ENCODE results near the gene PLA2G6. TPM values are rescaled to one million over a fixed set of nuclear protein-coding genes. Genes with fewer than 3 reads are reported as not detected.

The PLA2G6 gene
- total and polyA plus RNA-seq, 12 donors = 6.0 to 35.1 (median 13.5) TPM

DNA sequence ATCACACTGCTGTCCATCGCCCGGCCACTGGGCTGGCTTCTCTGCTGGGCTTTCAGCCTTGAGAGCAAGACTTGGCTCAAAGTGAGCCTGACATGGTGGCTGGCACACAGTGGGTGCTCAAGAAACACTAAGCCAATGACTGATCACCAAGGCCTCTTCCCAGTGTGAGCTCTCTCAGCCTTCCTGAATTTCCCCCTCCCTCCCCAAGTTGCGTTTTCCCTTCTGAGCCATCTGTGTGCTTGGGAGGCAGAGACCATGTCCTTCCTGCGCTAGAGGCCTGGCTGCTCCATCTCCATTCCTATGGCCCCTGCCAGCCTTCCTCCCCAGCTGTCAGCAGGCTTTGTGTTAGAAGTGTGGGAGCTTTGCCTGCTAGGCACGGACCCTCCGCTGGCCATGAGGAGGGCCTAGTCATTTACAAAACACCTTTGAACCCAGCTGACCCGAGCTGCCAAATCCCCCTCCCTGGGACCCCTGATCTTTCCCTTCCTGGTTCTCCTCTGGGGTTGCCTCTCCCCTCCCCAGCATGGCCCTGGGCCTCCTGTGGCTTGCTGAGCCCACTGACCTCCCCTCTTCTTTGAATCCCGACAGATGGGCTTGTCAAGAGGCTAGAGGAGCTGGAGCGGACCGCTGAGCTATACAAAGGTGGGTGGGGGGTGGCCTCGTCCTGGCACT is 111.2 kb downstream of the PLA2G6 start:
- Histone ChIP-seq H3K36me3 (peaks cover 0 to 95% (median 18%) of the 10 kb centered on the region in 9 donors), H3K27me3 (no peaks in the 10 kb centered on the region), H3K27ac (peak overlapping the region; percentile 64 to 93 (median 84)), H3K9me3 (no peaks in the 10 kb centered on the region), H3K4me3 (no peak overlapping the region), H3K4me1 (peaks cover 14 to 47% (median 37%) of the 10 kb centered on the region in 9 donors)
- DNase-seq (no peak), ATAC-seq (no peak)
- WGBS, 2 donors = 68 to 77% methylated on average over 11 of the region's 11 CpGs
- TF ChIP-seq, protein P1, sequence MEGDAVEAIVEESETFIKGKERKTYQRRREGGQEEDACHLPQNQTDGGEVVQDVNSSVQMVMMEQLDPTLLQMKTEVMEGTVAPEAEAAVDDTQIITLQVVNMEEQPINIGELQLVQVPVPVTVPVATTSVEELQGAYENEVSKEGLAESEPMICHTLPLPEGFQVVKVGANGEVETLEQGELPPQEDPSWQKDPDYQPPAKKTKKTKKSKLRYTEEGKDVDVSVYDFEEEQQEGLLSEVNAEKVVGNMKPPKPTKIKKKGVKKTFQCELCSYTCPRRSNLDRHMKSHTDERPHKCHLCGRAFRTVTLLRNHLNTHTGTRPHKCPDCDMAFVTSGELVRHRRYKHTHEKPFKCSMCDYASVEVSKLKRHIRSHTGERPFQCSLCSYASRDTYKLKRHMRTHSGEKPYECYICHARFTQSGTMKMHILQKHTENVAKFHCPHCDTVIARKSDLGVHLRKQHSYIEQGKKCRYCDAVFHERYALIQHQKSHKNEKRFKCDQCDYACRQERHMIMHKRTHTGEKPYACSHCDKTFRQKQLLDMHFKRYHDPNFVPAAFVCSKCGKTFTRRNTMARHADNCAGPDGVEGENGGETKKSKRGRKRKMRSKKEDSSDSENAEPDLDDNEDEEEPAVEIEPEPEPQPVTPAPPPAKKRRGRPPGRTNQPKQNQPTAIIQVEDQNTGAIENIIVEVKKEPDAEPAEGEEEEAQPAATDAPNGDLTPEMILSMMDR (IDR thresholded peaks at IDR 0.05) = no peak
- intact Hi-C loops (cut with DNase I) = no loop called here

DNA sequence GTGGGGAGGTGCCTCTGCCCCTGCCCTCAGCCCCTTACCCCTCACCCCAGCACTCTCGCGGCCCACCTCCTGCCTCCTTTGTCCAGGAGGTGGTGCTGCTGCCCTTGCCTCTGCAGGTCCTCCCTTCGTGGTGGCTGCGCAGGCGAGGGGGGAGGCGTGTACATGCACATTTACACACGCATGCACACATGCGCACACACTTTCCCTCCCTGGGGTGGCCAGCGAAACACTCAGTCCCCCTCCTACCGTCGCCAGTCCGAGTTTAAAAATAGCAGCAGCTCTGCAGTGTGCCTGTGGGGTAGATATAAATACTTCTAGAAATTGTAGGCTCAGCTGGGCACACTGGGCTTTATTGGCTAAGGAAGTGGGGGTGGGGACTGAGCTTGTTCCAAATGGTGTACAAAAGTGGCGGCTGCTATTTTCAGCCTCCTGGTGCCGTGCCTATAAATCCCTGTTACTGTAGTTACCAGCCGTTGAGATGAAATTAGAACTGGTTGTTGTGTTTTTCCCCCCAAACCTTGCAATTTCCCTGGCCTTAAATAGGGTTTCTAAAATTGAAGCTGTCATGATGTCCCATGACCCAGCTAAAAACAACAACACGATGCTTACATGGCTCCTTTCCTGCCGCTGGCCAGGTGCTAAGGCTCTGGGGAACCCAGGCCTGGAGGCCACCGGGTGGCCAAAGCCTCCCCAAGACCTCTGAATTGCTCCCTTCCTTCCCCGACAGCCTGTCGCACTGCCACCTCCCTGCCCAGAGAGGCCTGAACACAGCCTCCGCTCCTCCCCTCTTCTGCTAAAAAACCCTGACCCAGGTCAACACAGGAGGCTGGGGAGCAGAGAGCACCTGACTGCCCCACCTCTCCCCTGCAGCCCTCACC is 112.0 kb downstream of the PLA2G6 start:
- TF ChIP-seq, protein P1 (IDR thresholded peaks at IDR 0.05) = peak; percentile 34 to 76 (median 61)
- Histone ChIP-seq H3K36me3 (peaks cover 0 to 95% (median 25%) of the 10 kb centered on the region in 9 donors), H3K4me3 (peak overlapping the region in 6 of 10 donors; percentile 17 to 29 (median 22)), H3K27ac (peak overlapping the region; percentile 72 to 93 (median 86)), H3K4me1 (peaks cover 14 to 47% (median 37%) of the 10 kb centered on the region in 9 donors), H3K27me3 (no peaks in the 10 kb centered on the region), H3K9me3 (no peaks in the 10 kb centered on the region)
- DNase-seq (peak; percentile 81 to 85), ATAC-seq (peak; percentile 82 to 92 (median 89))
- intact Hi-C loops (cut with DNase I) = loop anchor here in 1 of 10 donors (10.0 kb wide), 1 partner anchor 505 kb away; the partner anchor contains the start of gene DMC1
- WGBS, 2 donors = 40 to 51% methylated on average over 21 of the region's 21 CpGs

- H3K36me3 ChIP-seq = peaks cover 0 to 95% (median 32%) of the 10 kb centered on the region in 9 donors
- TF ChIP-seq, protein P1 (IDR thresholded peaks at IDR 0.05) = no peak
- WGBS, 2 donors = 61 to 65% methylated on average over 13 of the region's 13 CpGs
- DNase-seq (no peak), ATAC-seq (peak in 7 of 8 donors; percentile 1 to 31 (median 15))
- peak overlapping the region; percentile 68 to 93 (median 86) for H3K27ac ChIP-seq
- intact Hi-C loops (cut with DNase I) = loop anchor here in 1 of 10 donors (10.0 kb wide), 1 partner anchor 506 kb away; the partner anchor contains the start of gene DMC1
- H3K27me3 ChIP-seq = no peaks in the 10 kb centered on the region
- peak overlapping the region in 6 of 10 donors; percentile 17 to 29 (median 22) for H3K4me3 ChIP-seq
- no peaks in the 10 kb centered on the region for H3K9me3 ChIP-seq
- peaks cover 14 to 47% (median 37%) of the 10 kb centered on the region in 9 donors for H3K4me1 ChIP-seq
These were observed 112.8 kb downstream of the PLA2G6 start for GRCh38 chr22:38068641-38069371.
